Type B pancreatic cell (in vitro differentiated cells): ENCODE measurements around the gene SURF2. TPM values are rescaled to one million over a fixed set of nuclear protein-coding genes. Genes with fewer than 3 reads are reported as not detected.
"Not testable (repeated sequence)": the region's sequence is repeated elsewhere in the genome, so short reads cannot be mapped to it uniquely, and the experiment has no call there.

ENCODE experiments used
- DNase-seq: peaks from one replicate; pipeline ENCODE4 v3.0.0; 2021; ENCODE audit warnings: mixed read lengths; ENCODE audit not compliant: unreplicated experiment; ENCODE audit errors: extremely low spot score
- H3K27ac Mint-ChIP-seq: 2 replicates; pipeline ENCODE4 v1.8.0; 2021; ENCODE audit warnings: mild to moderate bottlenecking, mixed read lengths
- H3K27me3 Mint-ChIP-seq: 2 replicates; pipeline ENCODE4 v1.8.0; 2021; ENCODE audit warnings: mixed read lengths
- H3K36me3 Mint-ChIP-seq: 2 replicates; pipeline ENCODE4 v1.8.0; 2021; ENCODE audit warnings: mixed read lengths
- H3K4me1 Mint-ChIP-seq: one replicate; pipeline ENCODE4 v1.8.0; 2021; ENCODE audit warnings: mixed read lengths; ENCODE audit not compliant: unreplicated experiment
- H3K4me3 Mint-ChIP-seq: 2 replicates; pipeline ENCODE4 v1.8.0; 2021; ENCODE audit warnings: mild to moderate bottlenecking, mixed read lengths
- H3K9me3 Mint-ChIP-seq: 2 replicates; pipeline ENCODE4 v1.8.0; 2021; ENCODE audit warnings: mixed read lengths
- total RNA-seq: library from RNA; stranded (reverse); gene quantifications from 2 replicates; pipeline ENCODE4 v1.2.1, GENCODE V29; 2021; ENCODE audit warnings: low replicate concordance
- TF ChIP-seq, protein P1 (sequence below): fragments of 200-600 bp; sonication (generic); conservative IDR thresholded peaks from 2 replicates; pipeline ENCODE4 v1.5.0; 2021; ENCODE audit warnings: antibody characterized with exemption, mild to moderate bottlenecking

Gene SURF2
- total RNA-seq, 1 donor from 2014 or later: 23.5 TPM

DNA sequence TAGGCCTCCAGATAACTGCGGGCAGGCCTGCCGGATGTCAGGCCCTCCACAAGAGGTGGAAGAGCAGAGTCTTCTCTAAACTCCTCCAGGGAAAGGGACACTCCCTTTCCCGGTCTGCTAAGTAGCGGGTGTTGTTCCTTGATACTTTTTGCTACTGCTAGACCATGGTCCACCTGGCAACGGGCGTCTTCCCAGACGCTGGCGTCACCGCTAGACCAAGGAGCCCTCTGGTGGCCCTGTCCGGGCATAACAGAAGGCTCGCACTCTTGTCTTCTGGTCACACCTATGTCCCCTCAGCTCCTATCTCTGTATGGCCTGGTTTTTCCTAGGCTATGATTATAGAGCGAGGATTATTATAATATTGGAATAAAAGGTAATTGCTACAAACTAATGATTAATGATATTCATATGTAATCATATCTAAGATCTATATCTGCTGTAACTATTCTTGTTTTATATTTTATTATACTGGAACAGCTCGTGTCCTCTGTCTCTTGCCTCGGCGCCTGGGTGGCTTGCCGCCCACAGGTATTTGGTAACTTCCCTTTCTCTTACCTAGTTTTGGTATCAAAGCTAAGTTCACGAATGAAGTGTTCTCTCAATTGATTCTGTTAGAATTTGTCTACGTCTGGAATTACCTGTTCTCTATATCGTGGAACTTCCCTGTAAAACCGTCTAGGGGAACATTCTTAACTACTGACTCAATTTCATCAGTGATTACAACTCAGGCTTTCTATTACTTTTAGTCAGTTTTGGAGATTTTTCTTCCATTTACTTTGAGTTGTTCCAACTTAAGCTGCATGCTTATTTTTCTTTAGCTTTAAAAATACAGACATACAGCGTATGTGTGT lies 26.8 kb upstream of the SURF2 start:
- H3K27me3 Mint-ChIP-seq: not testable (repeated sequence)

GRCh38 chr9:133331221-133331620 lies 25.1 kb upstream of the SURF2 start:
- H3K4me1 Mint-ChIP-seq: peaks cover 14% of the 10 kb centered on the region
- H3K36me3 Mint-ChIP-seq: peaks cover 21% of the 10 kb centered on the region
- no peak overlapping the region for H3K27ac Mint-ChIP-seq
- TF ChIP-seq, protein P1, sequence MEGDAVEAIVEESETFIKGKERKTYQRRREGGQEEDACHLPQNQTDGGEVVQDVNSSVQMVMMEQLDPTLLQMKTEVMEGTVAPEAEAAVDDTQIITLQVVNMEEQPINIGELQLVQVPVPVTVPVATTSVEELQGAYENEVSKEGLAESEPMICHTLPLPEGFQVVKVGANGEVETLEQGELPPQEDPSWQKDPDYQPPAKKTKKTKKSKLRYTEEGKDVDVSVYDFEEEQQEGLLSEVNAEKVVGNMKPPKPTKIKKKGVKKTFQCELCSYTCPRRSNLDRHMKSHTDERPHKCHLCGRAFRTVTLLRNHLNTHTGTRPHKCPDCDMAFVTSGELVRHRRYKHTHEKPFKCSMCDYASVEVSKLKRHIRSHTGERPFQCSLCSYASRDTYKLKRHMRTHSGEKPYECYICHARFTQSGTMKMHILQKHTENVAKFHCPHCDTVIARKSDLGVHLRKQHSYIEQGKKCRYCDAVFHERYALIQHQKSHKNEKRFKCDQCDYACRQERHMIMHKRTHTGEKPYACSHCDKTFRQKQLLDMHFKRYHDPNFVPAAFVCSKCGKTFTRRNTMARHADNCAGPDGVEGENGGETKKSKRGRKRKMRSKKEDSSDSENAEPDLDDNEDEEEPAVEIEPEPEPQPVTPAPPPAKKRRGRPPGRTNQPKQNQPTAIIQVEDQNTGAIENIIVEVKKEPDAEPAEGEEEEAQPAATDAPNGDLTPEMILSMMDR: no peak
- no peak for DNase-seq
- no peaks in the 10 kb centered on the region for H3K9me3 Mint-ChIP-seq
- no peaks in the 10 kb centered on the region for H3K27me3 Mint-ChIP-seq
- no peak overlapping the region for H3K4me3 Mint-ChIP-seq

More for the DNA sequence above, 26.8 kb upstream of the SURF2 start:
- Mint-ChIP-seq H3K27ac (peak overlapping the region; percentile 74), H3K36me3 (peaks cover 16% of the 10 kb centered on the region)
- not testable (repeated sequence) for H3K9me3 Mint-ChIP-seq, H3K4me1 Mint-ChIP-seq, H3K4me3 Mint-ChIP-seq, DNase-seq
- TF ChIP-seq, protein P1: peak; percentile 72

DNA sequence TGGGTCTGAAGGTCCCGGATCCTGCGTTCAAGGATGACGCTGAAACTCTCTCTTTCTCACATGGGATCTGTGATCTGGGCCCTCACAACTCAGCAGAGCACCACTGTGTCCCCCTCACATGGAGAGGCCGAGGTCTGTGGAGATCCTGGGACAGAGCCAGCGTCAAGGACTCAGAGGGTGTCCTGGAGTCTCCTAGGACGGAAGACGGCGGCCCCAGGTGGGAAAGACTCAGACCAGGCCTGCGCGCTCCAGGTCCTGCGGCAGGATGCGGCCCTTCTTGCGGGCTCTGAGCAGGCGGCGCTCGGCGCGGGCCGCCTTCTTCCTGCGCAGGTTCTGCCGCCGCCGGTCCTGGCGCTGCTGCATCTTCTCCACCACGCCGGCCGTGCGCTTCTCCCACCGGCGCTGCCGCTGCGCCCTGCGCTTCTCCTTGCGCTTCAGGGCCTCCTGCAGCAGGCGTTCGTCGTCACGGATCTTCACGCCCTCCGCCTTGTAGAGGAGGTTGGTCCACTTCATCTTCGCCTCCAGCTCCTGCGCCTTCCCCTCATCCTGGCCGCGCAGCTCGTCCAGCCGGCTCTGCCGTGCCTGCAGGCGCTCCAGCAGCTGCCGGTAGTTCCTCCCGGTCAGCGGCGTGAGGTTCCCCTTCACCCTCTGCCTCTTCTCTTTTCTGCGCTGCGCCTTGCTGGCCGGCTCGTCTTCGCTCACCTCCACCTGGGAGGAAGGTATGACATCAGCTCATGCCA lies 24.5 kb upstream of the SURF2 start:
- no peak overlapping the region for H3K4me3 Mint-ChIP-seq

DNA sequence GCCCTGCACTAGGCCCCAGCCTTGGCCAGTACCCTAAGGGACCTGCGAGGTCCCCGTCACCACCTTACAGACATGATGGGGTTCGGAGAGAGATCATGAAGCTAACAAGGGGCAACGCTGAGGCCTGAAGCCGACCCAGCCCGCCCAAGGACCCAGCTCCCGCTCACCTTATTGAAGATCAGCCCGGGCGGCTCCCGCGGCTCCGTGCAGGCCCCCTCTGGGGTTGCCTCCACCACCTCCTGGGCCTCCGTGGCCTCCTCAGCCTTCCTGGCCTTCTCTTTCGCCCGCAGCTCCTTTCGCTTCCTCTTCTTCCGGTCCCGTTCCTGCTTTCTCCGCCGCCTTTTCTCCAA lies 24.0 kb upstream of the SURF2 start:
- Mint-ChIP-seq H3K27ac (no peak overlapping the region), H3K36me3 (peaks cover 21% of the 10 kb centered on the region)

More for the DNA sequence above, 24.5 kb upstream of the SURF2 start:
- peaks cover 21% of the 10 kb centered on the region for H3K36me3 Mint-ChIP-seq
- no peak overlapping the region for H3K27ac Mint-ChIP-seq
- no peak for DNase-seq
- TF ChIP-seq, protein P1: no peak
- H3K4me1 Mint-ChIP-seq: peaks cover 14% of the 10 kb centered on the region
- H3K9me3 Mint-ChIP-seq: no peaks in the 10 kb centered on the region
- H3K27me3 Mint-ChIP-seq: no peaks in the 10 kb centered on the region

GRCh38 chr9:133333011-133333410 lies 23.3 kb upstream of the SURF2 start:
- Mint-ChIP-seq H3K9me3 (no peaks in the 10 kb centered on the region), H3K27ac (no peak overlapping the region), H3K27me3 (no peaks in the 10 kb centered on the region), H3K4me1 (peaks cover 14% of the 10 kb centered on the region), H3K36me3 (peaks cover 21% of the 10 kb centered on the region), H3K4me3 (peak overlapping the region; percentile 44)
- TF ChIP-seq, protein P1: no peak
- no peak for DNase-seq

More for the DNA sequence above, 24.0 kb upstream of the SURF2 start:
- H3K4me3 Mint-ChIP-seq: no peak overlapping the region
- H3K27me3 Mint-ChIP-seq: no peaks in the 10 kb centered on the region
- no peak for DNase-seq
- peaks cover 14% of the 10 kb centered on the region for H3K4me1 Mint-ChIP-seq
- TF ChIP-seq, protein P1: no peak
- no peaks in the 10 kb centered on the region for H3K9me3 Mint-ChIP-seq
